Hepatocyte (in vitro differentiated cells): ENCODE data around the gene CCDC192. TPM values are rescaled to one million over a fixed set of nuclear protein-coding genes. Genes with fewer than 3 reads are reported as not detected.

Experiments
- DNase-seq: peaks from one replicate; pipeline ENCODE4 v3.0.0-alpha.2; 2016; ENCODE audit warnings: low spot score
- H2AFZ ChIP-seq: fragments of 200-600 bp; sonication (generic); 2 replicates; pipeline ENCODE4 v1.6.0; 2016; ENCODE audit warnings: antibody characterized with exemption, mild to moderate bottlenecking
- H3K27ac ChIP-seq: fragments of 200-600 bp; sonication (generic); 2 replicates; pipeline ENCODE4 v1.5.1; 2016; ENCODE audit warnings: mild to moderate bottlenecking
- H3K27me3 ChIP-seq: fragments of 200-600 bp; sonication (generic); 2 replicates; pipeline ENCODE4 v1.6.1; 2016
- H3K36me3 ChIP-seq: fragments of 200-600 bp; sonication (generic); replicated peaks from 2 replicates; pipeline ENCODE4 v1.5.1; 2016; ENCODE audit warnings: low read depth; ENCODE audit not compliant: insufficient read depth
- H3K4me1 ChIP-seq: fragments of 200-600 bp; sonication (generic); 2 replicates; pipeline ENCODE4 v1.5.1; 2016; ENCODE audit warnings: mild to moderate bottlenecking, moderate library complexity; ENCODE audit not compliant: insufficient read depth
- H3K4me2 ChIP-seq: fragments of 200-600 bp; sonication (generic); 2 replicates; pipeline ENCODE4 v1.6.0; 2016
- H3K4me3 ChIP-seq: fragments of 200-600 bp; sonication (generic); 2 replicates; pipeline ENCODE4 v1.5.1; 2016; ENCODE audit warnings: mild to moderate bottlenecking
- H3K79me2 ChIP-seq: fragments of 200-600 bp; sonication (generic); 2 replicates; pipeline ENCODE4 v1.6.0; 2017; ENCODE audit warnings: mild to moderate bottlenecking
- H3K9me2 ChIP-seq: fragments of 200-600 bp; sonication (generic); replicated peaks from 2 replicates; pipeline ENCODE4 v1.6.0; 2017; ENCODE audit warnings: mild to moderate bottlenecking; ENCODE audit not compliant: insufficient read depth
- H3K9me3 ChIP-seq: fragments of 200-600 bp; sonication (generic); 2 replicates; pipeline ENCODE4 v1.5.1; 2016; ENCODE audit warnings: low read depth, mild to moderate bottlenecking
- H4K20me1 ChIP-seq: fragments of 200-600 bp; sonication (generic); 2 replicates; pipeline ENCODE4 v1.6.0; 2016; ENCODE audit warnings: mild to moderate bottlenecking; ENCODE audit not compliant: insufficient read depth, poor library complexity, severe bottlenecking
- CTCF ChIP-seq: fragments of 200-600 bp; sonication (generic); IDR thresholded peaks from 2 replicates; pipeline ENCODE4 v1.5.1; 2016; ENCODE audit warnings: antibody characterized with exemption, mild to moderate bottlenecking; ENCODE audit not compliant: poor library complexity
- EZH2 ChIP-seq: fragments of 200-600 bp; sonication (generic); IDR thresholded peaks from 2 replicates; pipeline ENCODE4 v1.6.1; 2016; ENCODE audit warnings: antibody characterized with exemption, mild to moderate bottlenecking, borderline replicate concordance
- EZH2phosphoT487 ChIP-seq: fragments of 200-600 bp; sonication (generic); IDR thresholded peaks from one replicate; pipeline ENCODE4 v1.6.1; 2018; ENCODE audit warnings: antibody characterized with exemption, mild to moderate bottlenecking, low read depth, moderate library complexity; ENCODE audit not compliant: unreplicated experiment, severe bottlenecking
- WGBS: methylation state at CpG from one replicate; pipeline ENCODE4 v1.1.6; 2016; ENCODE audit warnings: low lambda C conversion rate; ENCODE audit errors: missing lambda C conversion rate; 5-methylcytosine and 5-hydroxymethylcytosine counted together
- polyA plus RNA-seq: library from polyadenylated mRNA; unstranded; fragments of >200 nt; fragmentation: Nextera tagmentation; extraction: Ambion mirVana; gene quantifications from 2 replicates; pipeline ENCODE4 v1.2.1, GENCODE V29; 2016
- total RNA-seq: library from RNA; depleted of rRNA; stranded (reverse); fragments of >200 nt; gene quantifications from 2 replicates; pipeline ENCODE4 v1.2.3, GENCODE V29; 2014

CCDC192 gene
- total and polyA plus RNA-seq, 2 experiments from 2014 or later, result 0.39 TPM; not detected in 1

GRCh38 chr5:127801751-127802476 is 98.7 kb downstream of the CCDC192 start:
- WGBS, result 63% methylated on average over 2 of the region's 2 CpGs
- Histone ChIP-seq H3K27me3 (no peaks in the 10 kb centered on the region), H3K9me3 (no peaks in the 10 kb centered on the region), H3K79me2 (no peaks in the 10 kb centered on the region), H3K36me3 (no peaks in the 10 kb centered on the region), H3K4me3 (no peak overlapping the region), H3K9me2 (no peaks in the 10 kb centered on the region), H3K4me2 (no peak overlapping the region), H4K20me1 (no peaks in the 10 kb centered on the region), H2AFZ (no peak overlapping the region), H3K27ac (no peak overlapping the region), H3K4me1 (no peaks in the 10 kb centered on the region)
- no peak for DNase-seq
- TF ChIP-seq EZH2 (no peak), EZH2phosphoT487 (no peak)

- Histone ChIP-seq H3K4me2 (no peak overlapping the region), H2AFZ (no peak overlapping the region), H3K9me2 (no peaks in the 10 kb centered on the region)
These were observed 99.3 kb downstream of the CCDC192 start for GRCh38 chr5:127802477-127802865.

GRCh38 chr5:127804886-127805426 is 101.8 kb downstream of the CCDC192 start:
- H3K4me2 ChIP-seq, result no peak overlapping the region
- no peaks in the 10 kb centered on the region for H3K9me3 ChIP-seq
- WGBS, result 75% methylated on average over 6 of the region's 6 CpGs
- H3K79me2 ChIP-seq, result no peaks in the 10 kb centered on the region
- no peaks in the 10 kb centered on the region for H3K27me3 ChIP-seq
- no peak for DNase-seq
- no peaks in the 10 kb centered on the region for H3K36me3 ChIP-seq
- H3K4me3 ChIP-seq, result no peak overlapping the region
- H3K4me1 ChIP-seq, result no peaks in the 10 kb centered on the region
- H3K9me2 ChIP-seq, result no peaks in the 10 kb centered on the region
- H3K27ac ChIP-seq, result no peak overlapping the region
- TF ChIP-seq EZH2phosphoT487 (no peak), EZH2 (no peak), CTCF (no peak)
- H4K20me1 ChIP-seq, result no peaks in the 10 kb centered on the region
- H2AFZ ChIP-seq, result no peak overlapping the region

More at GRCh38 chr5:127802477-127802865, 99.3 kb downstream of the CCDC192 start:
- no peaks in the 10 kb centered on the region for H3K36me3 ChIP-seq
- no peaks in the 10 kb centered on the region for H3K79me2 ChIP-seq
- H3K27me3 ChIP-seq, result no peaks in the 10 kb centered on the region
- WGBS, result 40% methylated on average over 3 of the region's 3 CpGs
- no peak for DNase-seq
- no peak overlapping the region for H3K27ac ChIP-seq
- H4K20me1 ChIP-seq, result no peaks in the 10 kb centered on the region
- H3K9me3 ChIP-seq, result no peaks in the 10 kb centered on the region
- no peaks in the 10 kb centered on the region for H3K4me1 ChIP-seq
- no peak overlapping the region for H3K4me3 ChIP-seq
- TF ChIP-seq EZH2, result no peak

GRCh38 chr5:127805448-127805847 is 102.3 kb downstream of the CCDC192 start:
- WGBS, result 79% methylated on average over 1 of the region's 1 CpG
- H3K79me2 ChIP-seq, result no peaks in the 10 kb centered on the region
- no peaks in the 10 kb centered on the region for H3K4me1 ChIP-seq
- H2AFZ ChIP-seq, result no peak overlapping the region
- H3K9me2 ChIP-seq, result no peaks in the 10 kb centered on the region
- H3K9me3 ChIP-seq, result no peaks in the 10 kb centered on the region
- no peaks in the 10 kb centered on the region for H3K36me3 ChIP-seq
- TF ChIP-seq CTCF (no peak), EZH2 (no peak), EZH2phosphoT487 (no peak)
- no peaks in the 10 kb centered on the region for H3K27me3 ChIP-seq
- H3K27ac ChIP-seq, result no peak overlapping the region
- no peaks in the 10 kb centered on the region for H4K20me1 ChIP-seq
- H3K4me3 ChIP-seq, result no peak overlapping the region
- no peak for DNase-seq
- no peak overlapping the region for H3K4me2 ChIP-seq
